Gastrocnemius medialis (tissue), 4 donors: ENCODE measurements around the gene KISS1R. TPM values are rescaled to one million over a fixed set of nuclear protein-coding genes. Genes with fewer than 3 reads are reported as not detected.

Source experiments
- ATAC-seq, 2 donors: fragments of 150-250 bp; one replicate each; pipeline ENCODE4 v1.9.1; 2016
- DNase-seq, 2 donors: peaks; one replicate each; pipeline ENCODE4 v3.0.0-alpha.2; 2019
- H3K27ac ChIP-seq, 4 donors: fragments of 200-600 bp; sonication (generic); 1 replicate in 1 of 4; 2 replicates in 3 of 4; pipeline ENCODE4 v1.5.1; 2016 to 2018; ENCODE audit warnings: mild to moderate bottlenecking in 2 of 4, moderate library complexity in 1 of 4
- H3K27me3 ChIP-seq, 3 donors: fragments of 200-600 bp; sonication (generic) in 2 of 3; 1 replicate in 1 of 3; 2 replicates in 2 of 3; pipeline versions ENCODE4 v1.5.1 to v1.6.0; 2016 to 2019; ENCODE audit warnings: mild to moderate bottlenecking in 1 of 3, moderate library complexity in 1 of 3
- H3K36me3 ChIP-seq, 2 donors: fragments of 200-600 bp; sonication (generic) in 1 of 2; one replicate each; pipeline ENCODE4 v1.5.1; 2017 to 2018
- H3K4me1 ChIP-seq, 2 donors: fragments of 200-600 bp; sonication (generic) in 1 of 2; one replicate each; pipeline ENCODE4 v1.5.1; 2016 to 2017; ENCODE audit warnings: mild to moderate bottlenecking in 2 of 2
- H3K4me3 ChIP-seq, 4 donors: fragments of 200-600 bp; sonication (generic) in 3 of 4; 1 replicate in 1 of 4; 2 replicates in 3 of 4; pipeline ENCODE4 v1.5.1; 2016 to 2019; ENCODE audit warnings: mild to moderate bottlenecking in 2 of 4
- H3K9me3 ChIP-seq, 3 donors: fragments of 200-600 bp; sonication (generic) in 2 of 3; 1 replicate in 1 of 3; 2 replicates in 2 of 3; pipeline ENCODE4 v1.5.1; 2016 to 2019
- POLR2A ChIP-seq, 2 donors: fragments of 450-650 bp; IDR thresholded peaks; one replicate each; pipeline ENCODE4 v1.6.1; 2017; ENCODE audit warnings: antibody characterized with exemption in 2 of 2, mild to moderate bottlenecking in 2 of 2, moderate library complexity in 2 of 2
- in situ Hi-C, 4 donors: fragments of 200-750 bp; cut with MboI; loops; one replicate each; pipeline versions ENCODE4 v1.15.0 to v1.8.0; 2017; ENCODE audit warnings: low sequenced_read_pairs in 4 of 4
- intact Hi-C: fragments of 100-400 bp; cut with DNase I; formaldehyde crosslinking; loops from one replicate; pipeline ENCODE4 v1.15.1; 2023; ENCODE audit warnings: low total_unique reads
- total RNA-seq, 4 donors: library from RNA; depleted of rRNA; stranded (reverse); fragments of >200 nt; gene quantifications; one replicate each; pipeline versions ENCODE4 v1.1.0 to v1.2.3, GENCODE V29; 2016
- TF ChIP-seq, protein P1 (sequence below), 5 experiments: fragments of 450-650 bp in 3 of 5; fragments of 200-600 bp in 2 of 5; sonication (generic) in 2 of 5; IDR thresholded peaks in 4 of 5; conservative IDR thresholded peaks in 1 of 5; 1 replicate in 4 of 5; 2 replicates in 1 of 5; pipeline ENCODE4 v1.5.1; 2016 to 2019; ENCODE audit warnings: antibody characterized with exemption in 5 of 5, mild to moderate bottlenecking in 3 of 5, moderate library complexity in 3 of 5

Gene KISS1R
- total RNA-seq, 4 donors from 2014 or later = not detected

DNA sequence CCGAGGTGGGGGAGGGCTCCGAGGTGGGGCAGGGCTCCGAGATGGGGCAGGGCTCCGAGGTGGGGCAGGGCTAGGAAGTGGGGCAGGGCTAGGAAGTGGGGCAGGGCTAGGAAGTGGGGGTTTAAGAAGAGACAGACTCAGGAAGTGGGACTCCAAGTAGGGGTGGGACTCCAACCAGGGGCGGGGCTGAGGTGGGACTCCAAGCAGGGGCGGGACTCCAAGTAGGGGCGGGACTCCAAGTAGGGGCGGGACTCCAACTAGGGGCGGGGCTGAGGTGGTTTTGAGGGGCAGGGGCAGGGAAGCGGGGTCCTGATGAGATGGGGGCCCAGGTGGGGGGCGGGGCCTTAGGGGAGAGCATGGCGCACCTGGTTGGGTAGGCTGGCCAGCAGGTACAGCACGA lies 44.0 kb upstream of the KISS1R start:
- no peaks in the 10 kb centered on the region for H3K9me3 ChIP-seq
- DNase-seq (peak in 1 of 2 donors; percentile 60), ATAC-seq (no peak)
- H3K36me3 ChIP-seq = peaks cover 0 to 47% of the 10 kb centered on the region in 2 donors
- intact Hi-C loops (no loop called here), in situ Hi-C loops (loop anchor here in 1 of 4 donors (25.0 kb wide), 1 partner anchor 114 kb away; the partner anchor contains the start of gene WDR18)
- H3K27me3 ChIP-seq = no peaks in the 10 kb centered on the region
- no peak overlapping the region for H3K27ac ChIP-seq
- TF ChIP-seq, protein P1, sequence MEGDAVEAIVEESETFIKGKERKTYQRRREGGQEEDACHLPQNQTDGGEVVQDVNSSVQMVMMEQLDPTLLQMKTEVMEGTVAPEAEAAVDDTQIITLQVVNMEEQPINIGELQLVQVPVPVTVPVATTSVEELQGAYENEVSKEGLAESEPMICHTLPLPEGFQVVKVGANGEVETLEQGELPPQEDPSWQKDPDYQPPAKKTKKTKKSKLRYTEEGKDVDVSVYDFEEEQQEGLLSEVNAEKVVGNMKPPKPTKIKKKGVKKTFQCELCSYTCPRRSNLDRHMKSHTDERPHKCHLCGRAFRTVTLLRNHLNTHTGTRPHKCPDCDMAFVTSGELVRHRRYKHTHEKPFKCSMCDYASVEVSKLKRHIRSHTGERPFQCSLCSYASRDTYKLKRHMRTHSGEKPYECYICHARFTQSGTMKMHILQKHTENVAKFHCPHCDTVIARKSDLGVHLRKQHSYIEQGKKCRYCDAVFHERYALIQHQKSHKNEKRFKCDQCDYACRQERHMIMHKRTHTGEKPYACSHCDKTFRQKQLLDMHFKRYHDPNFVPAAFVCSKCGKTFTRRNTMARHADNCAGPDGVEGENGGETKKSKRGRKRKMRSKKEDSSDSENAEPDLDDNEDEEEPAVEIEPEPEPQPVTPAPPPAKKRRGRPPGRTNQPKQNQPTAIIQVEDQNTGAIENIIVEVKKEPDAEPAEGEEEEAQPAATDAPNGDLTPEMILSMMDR (IDR thresholded peaks at IDR 0.05 in 4 of 5, conservative IDR thresholded peaks at IDR 0.05 in 1 of 5) = no peak
- TF ChIP-seq POLR2A (IDR thresholded peaks at IDR 0.05) = no peak
- H3K4me3 ChIP-seq = no peak overlapping the region
- H3K4me1 ChIP-seq = no peaks in the 10 kb centered on the region

DNA sequence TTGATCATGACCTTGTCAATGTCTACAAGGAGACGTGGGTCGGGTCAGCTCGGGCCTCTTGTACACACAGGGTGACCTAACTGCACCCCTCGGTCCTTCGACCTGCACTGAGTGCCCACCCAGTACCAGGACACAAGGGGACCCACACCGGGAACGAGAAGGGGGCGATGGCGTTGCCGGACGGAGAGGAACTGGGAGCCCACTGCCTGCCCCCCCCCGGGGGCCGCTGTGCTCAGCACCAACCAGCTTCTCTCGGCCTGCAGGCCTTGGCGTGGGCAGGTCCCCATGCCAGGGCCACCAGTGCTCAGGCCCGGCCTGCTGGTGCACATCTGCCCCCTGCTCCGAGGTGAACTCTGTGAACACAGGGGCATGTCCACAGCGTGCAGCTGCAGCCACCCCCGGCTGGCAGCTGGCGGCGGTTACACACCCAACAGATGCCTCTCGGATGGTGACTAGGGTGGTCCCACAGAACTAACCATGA lies 43.5 kb upstream of the KISS1R start:
- Histone ChIP-seq H3K36me3 (peaks cover 0 to 42% of the 10 kb centered on the region in 2 donors), H3K9me3 (no peaks in the 10 kb centered on the region), H3K27ac (no peak overlapping the region), H3K27me3 (no peaks in the 10 kb centered on the region), H3K4me3 (no peak overlapping the region), H3K4me1 (no peaks in the 10 kb centered on the region)
- DNase-seq = no peak
- no peak for ATAC-seq
- no peak for TF ChIP-seq POLR2A (IDR thresholded peaks at IDR 0.05)
- TF ChIP-seq, protein P1 (IDR thresholded peaks at IDR 0.05 in 4 of 5, conservative IDR thresholded peaks at IDR 0.05 in 1 of 5) = no peak
- intact Hi-C loops (no loop called here), in situ Hi-C loops (loop anchor here in 1 of 4 donors (25.0 kb wide), 1 partner anchor 114 kb away; the partner anchor contains the start of gene WDR18)

DNA sequence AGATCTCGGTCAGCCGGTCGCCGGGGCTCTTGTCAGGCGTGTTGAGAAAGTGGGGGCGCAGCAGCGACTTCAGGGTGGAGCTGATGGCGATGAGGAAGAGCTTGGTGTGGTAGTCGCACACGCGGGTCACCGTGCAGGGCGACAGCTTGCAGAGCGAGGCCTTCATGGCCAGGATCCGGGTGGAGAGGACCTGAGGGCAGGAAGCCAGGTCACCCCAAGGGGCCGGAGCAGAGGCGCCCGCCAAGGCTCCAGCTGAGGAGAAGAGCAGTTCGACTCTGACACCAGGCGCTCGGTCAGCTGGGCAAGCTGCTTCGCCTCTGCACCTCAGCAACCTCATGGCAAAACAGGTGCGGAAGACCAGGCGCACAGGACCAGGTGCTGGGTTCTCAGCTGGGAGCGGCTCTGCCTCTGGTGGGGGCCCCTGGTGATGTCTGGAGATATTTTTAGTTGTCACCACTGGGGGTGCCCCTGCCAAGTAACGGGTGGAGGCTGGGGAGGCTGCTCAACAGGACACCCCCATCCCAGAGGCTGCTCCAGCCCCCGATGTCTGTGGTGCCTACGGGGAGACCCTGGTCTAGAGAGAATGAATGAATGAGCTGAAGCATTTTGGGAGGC lies 41.8 kb upstream of the KISS1R start:
- H3K27ac ChIP-seq = no peak overlapping the region
- intact Hi-C loops (no loop called here), in situ Hi-C loops (no loop called here)
- ATAC-seq (no peak), DNase-seq (no peak)
- no peak overlapping the region for H3K4me3 ChIP-seq
- H3K27me3 ChIP-seq = no peaks in the 10 kb centered on the region
- H3K4me1 ChIP-seq = no peaks in the 10 kb centered on the region
- H3K9me3 ChIP-seq = no peaks in the 10 kb centered on the region
- peaks cover 0 to 35% of the 10 kb centered on the region in 2 donors for H3K36me3 ChIP-seq
- no peak for TF ChIP-seq POLR2A (IDR thresholded peaks at IDR 0.05)
- TF ChIP-seq, protein P1 (IDR thresholded peaks at IDR 0.05 in 4 of 5, conservative IDR thresholded peaks at IDR 0.05 in 1 of 5) = no peak

DNA sequence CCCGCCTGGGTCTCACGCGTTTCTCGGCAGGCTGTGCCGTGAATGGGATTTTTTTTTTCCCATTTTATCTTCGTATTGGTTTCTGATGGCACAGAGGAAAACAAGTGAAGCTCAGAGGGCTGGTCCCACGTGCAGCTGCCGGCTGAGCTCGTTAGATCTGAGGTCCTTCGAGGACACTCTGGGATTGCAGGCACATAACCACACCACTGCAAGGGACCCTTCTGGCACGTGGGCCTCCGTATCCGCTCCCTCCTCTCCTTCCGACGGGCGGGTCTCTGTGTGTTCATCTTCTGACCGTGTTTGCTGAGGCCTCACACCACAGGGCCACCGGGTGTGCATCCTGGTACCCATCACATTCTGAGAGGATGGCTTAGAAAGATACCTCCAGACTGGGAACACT lies 41.0 kb upstream of the KISS1R start:
- Histone ChIP-seq H3K4me1 (no peaks in the 10 kb centered on the region), H3K36me3 (peaks cover 0 to 35% of the 10 kb centered on the region in 2 donors), H3K27me3 (no peaks in the 10 kb centered on the region), H3K27ac (no peak overlapping the region), H3K4me3 (no peak overlapping the region), H3K9me3 (no peaks in the 10 kb centered on the region)
- in situ Hi-C loops (no loop called here), intact Hi-C loops (no loop called here)
- no peak for DNase-seq
- no peak for ATAC-seq
- TF ChIP-seq, protein P1 (IDR thresholded peaks at IDR 0.05 in 4 of 5, conservative IDR thresholded peaks at IDR 0.05 in 1 of 5) = no peak
- no peak for TF ChIP-seq POLR2A (IDR thresholded peaks at IDR 0.05)
